HK-2 (cell line): ENCODE measurements around the gene AURKAIP1.
"Not testable (repeated sequence)": the region's sequence is repeated elsewhere in the genome, so short reads cannot be mapped to it uniquely, and the experiment has no call there.

ENCODE experiments used
- DNase-seq: peaks from one replicate; pipeline ENCODE4 v3.0.0-alpha.2; 2018; ENCODE audit not compliant: unreplicated experiment

AURKAIP1 gene

DNA sequence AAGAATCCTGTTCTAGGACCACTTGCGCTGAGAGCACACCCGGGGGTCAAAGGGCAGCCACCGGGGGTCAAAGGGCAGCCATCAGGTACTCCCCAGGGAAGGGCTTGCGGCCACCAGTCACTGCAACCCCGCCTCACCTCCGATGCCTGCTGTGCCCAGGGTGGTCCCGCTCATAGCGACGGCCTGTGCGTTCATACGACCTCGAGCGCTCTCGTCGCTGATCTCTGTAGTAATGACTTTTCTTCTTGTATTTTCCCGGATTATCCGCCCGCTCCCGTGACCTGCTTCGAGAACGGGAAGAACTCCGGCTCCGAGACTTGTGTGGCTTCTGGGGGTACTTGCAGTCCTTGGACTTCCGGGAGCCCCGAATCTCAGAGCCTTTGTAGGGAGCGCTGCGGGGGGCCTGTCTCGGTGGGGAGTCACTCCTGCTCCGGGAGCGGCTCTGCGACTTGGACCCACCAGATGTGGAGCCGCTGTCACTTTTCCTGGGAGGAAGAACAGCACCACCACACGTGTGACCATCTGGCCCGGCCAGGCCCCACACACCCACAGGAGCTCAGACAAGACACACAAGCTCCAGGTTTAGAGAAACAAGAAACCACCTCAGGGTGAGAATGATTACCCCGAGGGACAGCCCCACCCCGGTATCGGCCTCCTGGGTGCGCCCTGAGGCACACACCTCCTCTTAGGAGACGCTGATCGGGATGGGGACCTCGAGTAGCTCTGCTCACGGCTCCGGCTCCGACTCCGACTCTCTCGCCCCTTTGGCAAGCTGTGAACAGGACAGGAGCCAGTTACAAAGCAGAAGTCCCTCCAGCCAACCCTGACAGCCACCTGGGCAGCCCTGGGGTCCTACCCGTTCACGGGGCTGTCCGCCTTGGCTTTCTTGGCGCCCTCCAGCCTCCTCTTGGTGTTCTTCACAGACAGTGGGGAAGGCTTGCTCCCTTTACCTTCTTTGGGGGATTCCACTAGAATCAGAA is 12.4 kb upstream of the AURKAIP1 start:
- no peak for DNase-seq

DNA sequence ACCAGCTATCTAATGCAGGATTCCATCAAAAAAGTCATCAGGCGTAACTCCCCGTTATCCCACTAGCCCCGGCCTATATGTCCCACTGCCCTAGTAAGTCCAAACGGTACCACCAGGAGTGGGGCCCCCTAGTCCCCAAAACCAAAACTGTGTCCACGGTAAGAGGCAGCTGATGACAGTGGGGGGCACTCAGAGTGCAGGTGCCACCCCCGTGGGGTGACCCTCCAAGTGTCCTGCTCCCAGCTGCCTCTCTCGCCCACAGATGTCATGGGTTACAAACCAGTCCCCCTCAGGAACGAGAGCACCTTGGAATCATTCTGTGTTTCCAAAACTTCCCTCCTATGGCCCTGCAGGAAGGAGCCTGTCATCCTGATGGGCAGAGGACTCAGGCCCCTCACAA is 10.9 kb upstream of the AURKAIP1 start:
- DNase-seq, result no peak

DNA sequence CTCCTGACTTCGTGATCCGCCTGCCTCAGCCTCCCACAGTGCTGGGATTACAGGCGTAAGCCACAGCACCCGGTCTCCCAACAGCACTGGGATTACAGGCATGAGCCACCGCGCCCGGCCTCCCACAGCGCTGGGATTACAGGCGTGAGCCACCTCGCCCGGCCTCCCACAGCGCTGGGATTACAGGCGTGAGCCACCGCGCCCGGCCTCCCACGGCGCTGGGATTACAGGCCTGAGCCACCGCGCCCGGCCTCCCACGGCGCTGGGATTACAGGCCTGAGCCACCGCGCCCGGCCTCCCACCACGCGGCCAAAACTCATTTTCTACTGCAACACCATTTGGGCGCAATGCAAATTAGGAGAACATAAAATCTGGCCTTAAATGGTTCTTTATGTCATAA is 10.3 kb upstream of the AURKAIP1 start:
- DNase-seq, result not testable (repeated sequence)

GRCh38 chr1:1381294-1381693 is 6.3 kb upstream of the AURKAIP1 start:
- no peak for DNase-seq

DNA sequence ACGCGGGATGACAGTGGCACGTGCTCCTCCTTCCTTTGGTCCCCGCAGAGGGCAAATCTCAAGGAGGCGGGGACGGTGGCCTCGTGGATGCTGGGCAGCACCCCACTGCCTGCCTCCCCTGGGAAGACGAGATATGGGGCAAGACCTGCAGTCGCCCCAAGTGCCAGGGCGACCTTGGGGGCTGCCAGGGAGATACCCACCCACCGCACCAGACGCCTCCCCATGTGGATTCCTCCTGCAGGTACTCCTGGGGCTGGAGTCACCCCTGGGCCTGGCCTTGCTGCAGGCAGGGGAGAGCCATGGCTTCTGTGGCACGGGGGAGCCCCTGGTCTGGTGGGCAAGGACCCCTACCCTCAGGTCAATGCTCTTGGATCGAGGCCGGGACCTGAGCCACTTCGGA is 5.9 kb upstream of the AURKAIP1 start:
- no peak for DNase-seq

- DNase-seq, result no peak
Observed at GRCh38 chr1:1377540-1378205, 2.7 kb upstream of the AURKAIP1 start.

DNA sequence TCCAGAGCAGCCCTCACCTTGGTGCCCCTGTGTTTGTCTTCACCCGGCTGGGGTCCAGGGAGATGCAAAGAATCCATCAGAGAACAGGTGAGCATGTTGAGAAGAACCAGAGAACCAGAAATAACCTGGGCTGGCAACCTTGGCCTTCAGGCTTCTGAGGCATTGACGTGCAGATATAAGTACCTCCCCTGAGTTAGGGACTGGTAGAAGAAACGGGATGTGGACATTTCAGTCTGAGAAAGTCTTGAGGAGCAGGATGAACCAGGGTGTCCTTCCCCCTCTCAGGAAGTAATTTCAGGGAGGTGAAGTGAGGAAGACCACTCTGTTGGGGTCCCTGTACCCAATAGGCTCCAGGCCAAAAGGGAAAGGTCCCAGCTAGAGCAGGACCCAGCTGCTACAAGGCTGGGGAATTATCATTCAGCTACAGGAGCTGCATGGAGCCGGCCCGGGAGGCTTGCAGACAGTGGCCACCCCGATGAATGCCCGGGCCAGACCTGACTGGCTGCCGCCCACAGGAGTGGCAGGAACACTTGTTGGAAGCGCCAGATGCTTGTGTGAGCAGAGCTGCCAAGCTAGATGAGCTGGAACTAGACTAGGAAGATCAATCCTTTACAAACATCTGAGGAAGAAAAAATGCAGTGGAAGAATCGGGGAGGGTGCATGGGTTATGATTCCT is 1.7 kb upstream of the AURKAIP1 start:
- DNase-seq, result no peak

GRCh38 chr1:1374589-1374928 is 448 bp downstream of the AURKAIP1 start:
- no peak for DNase-seq

DNA sequence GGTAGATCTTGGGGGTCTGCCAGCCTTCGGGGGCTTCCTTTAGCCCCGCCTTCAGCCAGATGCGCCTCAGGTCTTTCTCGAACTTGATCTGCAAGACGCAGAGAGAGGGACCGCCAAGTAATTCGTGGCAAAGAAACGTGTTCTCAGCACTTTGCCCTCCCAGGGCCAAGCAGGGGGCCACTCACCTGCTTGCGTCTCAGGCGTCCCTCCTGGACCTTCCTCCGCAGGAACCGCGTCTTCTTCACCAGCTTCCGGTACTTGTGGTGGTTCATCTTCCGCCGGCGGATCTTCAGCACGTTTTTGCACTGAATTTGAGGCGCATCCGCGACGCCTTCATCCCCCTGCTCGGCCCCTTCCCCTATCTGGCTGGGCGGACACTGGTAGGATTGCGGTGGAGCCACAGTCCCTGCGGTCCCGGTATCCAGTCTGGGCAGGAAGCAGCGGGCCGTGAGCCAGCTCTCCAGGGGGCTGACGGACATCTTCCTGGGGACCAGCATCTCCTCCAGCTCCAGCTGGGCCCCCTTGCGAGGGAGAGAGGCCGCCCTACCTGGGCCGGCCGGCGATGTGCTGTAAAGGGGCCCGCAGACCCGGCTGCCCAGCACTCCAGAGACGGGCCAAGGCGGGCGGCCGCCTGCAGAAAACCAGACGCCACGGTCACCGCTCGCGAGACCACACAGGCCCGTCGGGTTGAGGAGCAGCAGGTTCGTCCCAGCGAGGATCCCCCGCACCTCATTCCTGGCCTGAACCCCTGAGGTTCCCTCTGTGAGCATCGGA is 1.0 kb downstream of the AURKAIP1 start:
- DNase-seq, result no peak

DNA sequence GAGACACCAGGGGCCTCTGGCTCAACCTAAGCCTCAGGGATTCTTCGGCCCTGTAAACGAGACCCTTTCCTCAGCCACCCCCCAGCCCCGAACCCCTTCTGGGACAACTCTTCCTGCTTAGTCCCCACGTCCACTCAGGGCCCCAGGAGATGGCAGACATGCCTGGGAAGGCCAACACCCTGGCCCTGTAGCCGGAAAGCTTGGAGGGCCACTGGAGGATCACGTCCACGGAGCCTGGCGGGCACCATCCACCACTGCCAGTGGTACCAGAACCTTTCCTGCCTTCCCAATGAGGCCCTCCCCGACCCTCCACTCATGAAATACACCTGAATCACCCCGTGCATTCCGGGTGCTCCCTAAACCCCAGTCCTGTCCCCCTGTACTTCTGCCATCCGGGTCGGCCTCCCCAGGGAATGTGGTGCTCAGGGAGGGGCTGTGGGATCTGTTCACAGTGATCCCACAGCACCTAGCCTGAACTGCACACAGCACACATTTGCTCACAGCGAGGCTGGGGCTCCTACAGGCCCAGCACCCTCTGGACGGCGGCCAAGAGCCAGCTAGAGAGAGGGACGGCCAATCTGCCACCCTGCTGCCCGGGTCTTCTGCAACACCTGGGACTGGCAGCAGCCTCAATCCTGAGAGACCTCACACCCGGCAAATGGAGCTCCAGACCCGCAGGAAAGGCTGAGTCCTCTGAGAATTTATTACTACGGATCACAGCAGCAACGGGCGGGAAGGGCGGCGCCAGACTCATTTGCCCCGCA is 1.8 kb downstream of the AURKAIP1 start:
- DNase-seq, result no peak

- DNase-seq, result peak; percentile 85
Observed at GRCh38 chr1:1371746-1372711, 3.0 kb downstream of the AURKAIP1 start.

GRCh38 chr1:1371364-1371745 is 3.7 kb downstream of the AURKAIP1 start:
- DNase-seq, result no peak

- DNase-seq, result no peak
Observed at GRCh38 chr1:1370771-1371300, 4.2 kb downstream of the AURKAIP1 start.

DNA sequence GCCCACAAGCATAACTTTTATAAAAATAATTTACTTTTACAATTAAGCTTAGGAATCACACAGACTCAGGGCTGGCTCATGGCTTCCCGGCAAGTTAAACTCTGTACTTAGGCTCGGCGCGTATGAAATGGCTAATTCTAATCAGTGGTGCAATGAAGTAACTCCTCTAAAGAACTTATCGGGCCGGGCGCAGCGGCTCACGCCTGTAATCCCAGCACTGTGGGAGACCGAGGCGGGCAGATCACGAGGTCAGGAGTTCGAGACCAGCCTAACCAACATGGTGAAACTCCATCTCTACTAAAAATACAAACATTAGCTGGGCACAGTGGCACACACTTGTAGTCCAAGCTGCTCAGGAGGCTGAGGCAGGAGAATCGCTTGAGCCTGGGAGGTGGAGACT is 4.9 kb downstream of the AURKAIP1 start:
- DNase-seq, result not testable (repeated sequence)

DNA sequence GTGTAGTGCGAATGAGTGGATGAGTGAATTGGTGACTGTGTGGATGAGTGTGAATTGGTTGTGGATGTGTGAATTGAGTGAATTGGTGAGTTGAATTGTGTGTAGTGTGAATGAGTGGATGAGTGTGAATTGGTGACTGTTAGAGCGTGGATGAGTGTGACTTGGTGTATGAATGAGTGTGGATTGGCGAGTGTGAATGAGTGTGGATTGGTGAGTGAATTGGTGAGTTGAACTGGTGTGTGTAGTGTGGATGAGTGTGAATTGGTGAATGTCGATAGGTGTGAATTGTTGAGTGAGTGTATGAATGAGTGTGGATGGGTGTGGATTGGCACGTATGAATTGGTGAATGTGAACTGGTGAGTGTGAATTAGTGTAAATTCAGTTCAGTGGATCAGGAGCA is 7.7 kb downstream of the AURKAIP1 start:
- no peak for DNase-seq

DNA sequence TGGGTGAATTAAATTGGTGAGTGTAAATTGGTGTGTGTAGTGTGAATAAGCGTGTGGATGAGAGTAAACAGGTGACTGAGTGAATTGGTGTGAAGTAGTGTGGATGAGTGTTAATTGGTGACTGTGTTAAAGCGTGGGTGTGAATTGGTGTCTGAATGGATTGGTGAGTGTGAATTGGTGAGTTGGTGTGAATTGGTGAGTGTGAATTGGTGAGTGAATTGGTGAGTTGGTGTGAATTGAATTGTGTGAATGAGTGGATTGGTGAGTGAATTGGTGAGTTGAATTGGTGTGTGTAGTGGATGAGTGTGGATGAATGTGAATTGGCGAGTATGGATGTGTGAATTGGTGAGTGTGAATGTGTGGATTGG is 8.3 kb downstream of the AURKAIP1 start:
- DNase-seq, result no peak

GRCh38 chr1:1365875-1366698 is 8.9 kb downstream of the AURKAIP1 start:
- DNase-seq, result no peak

DNA sequence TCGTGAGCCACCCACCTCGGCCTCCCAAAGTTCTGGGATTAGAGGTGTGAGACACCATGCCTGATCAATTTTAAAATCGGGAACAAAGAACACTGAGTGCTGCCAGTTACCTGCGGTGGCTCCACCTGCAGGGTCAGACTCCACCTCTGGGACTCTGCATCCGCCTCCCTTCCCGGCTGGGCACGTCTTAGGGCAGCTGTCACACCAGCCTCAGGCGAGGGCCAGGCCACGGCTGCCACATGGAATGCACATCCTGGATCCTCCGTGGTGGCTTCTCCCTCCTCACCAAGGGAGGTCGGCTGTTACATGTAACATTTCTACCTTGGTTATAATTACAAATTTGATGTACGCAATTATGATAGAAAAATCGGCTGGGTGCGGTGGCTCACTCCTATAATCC is 10.7 kb downstream of the AURKAIP1 start:
- no peak for DNase-seq

GRCh38 chr1:1361982-1362423 is 13.0 kb downstream of the AURKAIP1 start:
- DNase-seq, result no peak
